CD8-positive, alpha-beta memory T cell (primary cell): ENCODE measurements around the gene CLSTN2. TPM values are rescaled to one million over a fixed set of nuclear protein-coding genes. Genes with fewer than 3 reads are reported as not detected.

Source experiments
- CTCF ChIA-PET: fragments of 350-600 bp; sonication (Branson Sonifier 250); formaldehyde crosslinking; loops from one replicate; lab custom pipeline; 2021; ENCODE audit warnings: antibody characterized with exemption; lab: Charles Lee
- POLR2A ChIA-PET: fragments of 350-600 bp; sonication (Branson Sonifier 250); formaldehyde crosslinking; loops from one replicate; lab custom pipeline; 2021; ENCODE audit warnings: antibody characterized with exemption; lab: Charles Lee
- DNase-seq, 5 donors: peaks; one replicate each; pipeline versions ENCODE4 v3.0.0 to v3.0.0-alpha.2; 2020 to 2022; ENCODE audit warnings: mixed read lengths in 1 of 5
- H3K27ac ChIP-seq: one replicate; pipeline ENCODE4 v1.7.0; 2013; ENCODE audit warnings: low read depth, mild to moderate bottlenecking, low read length, moderate library complexity
- H3K27me3 ChIP-seq: 2 replicates; pipeline ENCODE4 v1.7.0; 2013; ENCODE audit warnings: low read length, mild to moderate bottlenecking; ENCODE audit not compliant: insufficient read depth, poor library complexity, severe bottlenecking
- H3K36me3 ChIP-seq: 2 replicates; pipeline ENCODE4 v1.7.0; 2013; ENCODE audit warnings: mild to moderate bottlenecking, low read length, moderate library complexity; ENCODE audit not compliant: insufficient read depth
- H3K4me1 ChIP-seq: 2 replicates; pipeline ENCODE4 v1.7.0; 2013; ENCODE audit warnings: mild to moderate bottlenecking, low read length, moderate library complexity; ENCODE audit not compliant: insufficient read depth
- H3K4me3 ChIP-seq: 2 replicates; pipeline ENCODE4 v1.7.0; 2013; ENCODE audit warnings: mild to moderate bottlenecking, low read length
- H3K9me3 ChIP-seq: 2 replicates; pipeline ENCODE4 v1.7.0; 2013; ENCODE audit warnings: mild to moderate bottlenecking, low read length
- H3K27ac Mint-ChIP-seq, 8 donors: one replicate each; pipeline ENCODE4 v1.8.0; 2020 to 2021; ENCODE audit warnings: mixed read lengths in 8 of 8, mild to moderate bottlenecking in 6 of 8, inconsistent platforms in 3 of 8, moderate library complexity in 3 of 8
- H3K27me3 Mint-ChIP-seq, 2 donors: one replicate each; pipeline ENCODE4 v1.8.0; 2020 to 2021; ENCODE audit warnings: mixed read lengths in 2 of 2, mild to moderate bottlenecking in 1 of 2, moderate library complexity in 1 of 2
- H3K36me3 Mint-ChIP-seq, 3 donors: one replicate each; pipeline ENCODE4 v1.8.0; 2020 to 2021; ENCODE audit warnings: mixed read lengths in 3 of 3, inconsistent platforms in 1 of 3, mild to moderate bottlenecking in 1 of 3
- H3K4me1 Mint-ChIP-seq, 3 donors: one replicate each; pipeline ENCODE4 v1.8.0; 2020 to 2021; ENCODE audit warnings: mixed read lengths in 3 of 3, inconsistent platforms in 1 of 3, mild to moderate bottlenecking in 1 of 3
- H3K4me3 Mint-ChIP-seq, 7 donors: one replicate each; pipeline ENCODE4 v1.8.0; 2020 to 2021; ENCODE audit warnings: mixed read lengths in 7 of 7, mild to moderate bottlenecking in 6 of 7, moderate library complexity in 4 of 7, inconsistent platforms in 2 of 7
- H3K9me3 Mint-ChIP-seq, 5 donors: one replicate each; pipeline ENCODE4 v1.8.0; 2020 to 2022; ENCODE audit warnings: mixed read lengths in 5 of 5, mild to moderate bottlenecking in 3 of 5, moderate library complexity in 2 of 5, inconsistent platforms in 1 of 5
- polyA plus RNA-seq: library from polyadenylated mRNA; unstranded; fragments of 300-500 nt; fragmentation: Illumina TruSeq; gene quantifications from one replicate; pipeline ENCODE4 v1.2.3, GENCODE V29; 2021
- total RNA-seq, 2 experiments: library from RNA; stranded (reverse); gene quantifications; one replicate each; pipeline ENCODE4 v1.2.3, GENCODE V29; 2021

The CLSTN2 gene
- total and polyA plus RNA-seq, 3 experiments from 2014 or later = not detected

GRCh38 chr3:140373234-140373633 lies 438.2 kb downstream of the CLSTN2 start:
- Histone ChIP-seq H3K27me3 (no peaks in the 10 kb centered on the region), H3K36me3 (no peaks in the 10 kb centered on the region), H3K27ac (no peak overlapping the region), H3K4me1 (no peaks in the 10 kb centered on the region), H3K4me3 (no peak overlapping the region), H3K9me3 (no peaks in the 10 kb centered on the region)
- Mint-ChIP-seq H3K4me3 (no peak overlapping the region), H3K27ac (no peak overlapping the region), H3K27me3 (peaks cover 0 to 5% of the 10 kb centered on the region in 2 donors), H3K9me3 (no peaks in the 10 kb centered on the region), H3K36me3 (no peaks in the 10 kb centered on the region), H3K4me1 (no peaks in the 10 kb centered on the region)
- DNase-seq = no peak
- ChIA-PET CTCF (no interaction called here), POLR2A (no interaction called here)

GRCh38 chr3:140375002-140375401 lies 440.0 kb downstream of the CLSTN2 start:
- Histone ChIP-seq H3K27ac (no peak overlapping the region), H3K27me3 (no peaks in the 10 kb centered on the region), H3K9me3 (no peaks in the 10 kb centered on the region), H3K4me3 (no peak overlapping the region), H3K4me1 (no peaks in the 10 kb centered on the region), H3K36me3 (no peaks in the 10 kb centered on the region)
- Mint-ChIP-seq H3K4me3 (no peak overlapping the region), H3K27ac (no peak overlapping the region), H3K9me3 (no peaks in the 10 kb centered on the region), H3K36me3 (no peaks in the 10 kb centered on the region), H3K27me3 (peaks cover 0 to 2% of the 10 kb centered on the region in 2 donors), H3K4me1 (no peaks in the 10 kb centered on the region)
- POLR2A ChIA-PET = interaction anchor here (0.6 kb wide), 1 partner anchor 1606 kb away, joined by 3 read pairs; no protein-coding TSS in a partner anchor
- CTCF ChIA-PET = no interaction called here
- no peak for DNase-seq

GRCh38 chr3:140376136-140376889 lies 441.3 kb downstream of the CLSTN2 start:
- ChIA-PET CTCF (no interaction called here), POLR2A (no interaction called here)
- Histone ChIP-seq H3K4me1 (no peaks in the 10 kb centered on the region), H3K9me3 (no peaks in the 10 kb centered on the region), H3K36me3 (no peaks in the 10 kb centered on the region), H3K27me3 (no peaks in the 10 kb centered on the region), H3K27ac (no peak overlapping the region), H3K4me3 (no peak overlapping the region)
- Mint-ChIP-seq H3K9me3 (peaks cover 0 to 1% (median 0%) of the 10 kb centered on the region in 5 donors), H3K4me3 (no peak overlapping the region), H3K27ac (no peak overlapping the region), H3K36me3 (no peaks in the 10 kb centered on the region), H3K27me3 (no peaks in the 10 kb centered on the region), H3K4me1 (no peaks in the 10 kb centered on the region)
- no peak for DNase-seq

GRCh38 chr3:140377644-140378043 lies 442.7 kb downstream of the CLSTN2 start:
- Histone ChIP-seq H3K4me3 (no peak overlapping the region), H3K9me3 (no peaks in the 10 kb centered on the region), H3K4me1 (no peaks in the 10 kb centered on the region), H3K36me3 (no peaks in the 10 kb centered on the region), H3K27me3 (no peaks in the 10 kb centered on the region), H3K27ac (no peak overlapping the region)
- DNase-seq = no peak
- H3K4me3 Mint-ChIP-seq = no peak overlapping the region
- ChIA-PET CTCF (no interaction called here), POLR2A (no interaction called here)
- H3K27me3 Mint-ChIP-seq = no peaks in the 10 kb centered on the region
- peaks cover 0 to 1% (median 0%) of the 10 kb centered on the region in 5 donors for H3K9me3 Mint-ChIP-seq
- no peaks in the 10 kb centered on the region for H3K4me1 Mint-ChIP-seq
- H3K27ac Mint-ChIP-seq = no peak overlapping the region
- no peaks in the 10 kb centered on the region for H3K36me3 Mint-ChIP-seq

GRCh38 chr3:140378571-140379340 lies 443.8 kb downstream of the CLSTN2 start:
- Mint-ChIP-seq H3K4me1 (no peaks in the 10 kb centered on the region), H3K27ac (no peak overlapping the region), H3K36me3 (no peaks in the 10 kb centered on the region), H3K4me3 (no peak overlapping the region), H3K27me3 (no peaks in the 10 kb centered on the region), H3K9me3 (peaks cover 0 to 1% (median 0%) of the 10 kb centered on the region in 5 donors)
- H3K4me3 ChIP-seq = no peak overlapping the region
- no peaks in the 10 kb centered on the region for H3K36me3 ChIP-seq
- no peaks in the 10 kb centered on the region for H3K4me1 ChIP-seq
- H3K27me3 ChIP-seq = no peaks in the 10 kb centered on the region
- CTCF ChIA-PET = no interaction called here
- H3K9me3 ChIP-seq = no peaks in the 10 kb centered on the region
- no peak for DNase-seq
- POLR2A ChIA-PET = no interaction called here
- no peak overlapping the region for H3K27ac ChIP-seq

- CTCF ChIA-PET = no interaction called here
- H3K9me3 ChIP-seq = no peaks in the 10 kb centered on the region
- H3K4me1 ChIP-seq = no peaks in the 10 kb centered on the region
- no peak overlapping the region for H3K27ac ChIP-seq
- peaks cover 0 to 1% (median 0%) of the 10 kb centered on the region in 5 donors for H3K9me3 Mint-ChIP-seq
- H3K27ac Mint-ChIP-seq = no peak overlapping the region
- no peaks in the 10 kb centered on the region for H3K27me3 ChIP-seq
- no peaks in the 10 kb centered on the region for H3K36me3 ChIP-seq
- H3K36me3 Mint-ChIP-seq = no peaks in the 10 kb centered on the region
- no peak overlapping the region for H3K4me3 Mint-ChIP-seq
- POLR2A ChIA-PET = no interaction called here
- H3K4me3 ChIP-seq = no peak overlapping the region
- H3K4me1 Mint-ChIP-seq = no peaks in the 10 kb centered on the region
- H3K27me3 Mint-ChIP-seq = no peaks in the 10 kb centered on the region
- no peak for DNase-seq
Measured at GRCh38 chr3:140384028-140384771, 449.2 kb downstream of the CLSTN2 start.

- peaks cover 0 to 1% (median 0%) of the 10 kb centered on the region in 5 donors for H3K9me3 Mint-ChIP-seq
- no peaks in the 10 kb centered on the region for H3K27me3 ChIP-seq
- POLR2A ChIA-PET = no interaction called here
- H3K9me3 ChIP-seq = no peaks in the 10 kb centered on the region
- H3K27ac ChIP-seq = no peak overlapping the region
- H3K4me1 ChIP-seq = no peaks in the 10 kb centered on the region
- no peak overlapping the region for H3K27ac Mint-ChIP-seq
- no peaks in the 10 kb centered on the region for H3K27me3 Mint-ChIP-seq
- no peaks in the 10 kb centered on the region for H3K36me3 ChIP-seq
- DNase-seq = no peak
- CTCF ChIA-PET = no interaction called here
- no peak overlapping the region for H3K4me3 ChIP-seq
- no peaks in the 10 kb centered on the region for H3K36me3 Mint-ChIP-seq
- H3K4me3 Mint-ChIP-seq = no peak overlapping the region
- no peaks in the 10 kb centered on the region for H3K4me1 Mint-ChIP-seq
Measured at GRCh38 chr3:140384876-140385275, 449.9 kb downstream of the CLSTN2 start.
